T-helper 2 cell treated with Interferon-gamma antibody and Interleukin-4, amounts not matched to agents 100 ng/mL and 5 ng/mL, for 36 hours (primary cell): Measurements from ENCODE around the gene PIN1. TPM values are rescaled to one million over a fixed set of nuclear protein-coding genes. Genes with fewer than 3 reads are reported as not detected.

ENCODE experiments used
- intact Hi-C: fragments of 100-400 bp; cut with micrococcal nuclease; formaldehyde crosslinking; loops from one replicate; pipeline ENCODE4 v1.15.1; 2023
- total RNA-seq: library from RNA; stranded (reverse); gene quantifications from 2 replicates; pipeline ENCODE4 v1.2.3, GENCODE V29; 2022

PIN1 gene
- total RNA-seq, 1 donor from 2014 or later: 91.0 TPM

DNA sequence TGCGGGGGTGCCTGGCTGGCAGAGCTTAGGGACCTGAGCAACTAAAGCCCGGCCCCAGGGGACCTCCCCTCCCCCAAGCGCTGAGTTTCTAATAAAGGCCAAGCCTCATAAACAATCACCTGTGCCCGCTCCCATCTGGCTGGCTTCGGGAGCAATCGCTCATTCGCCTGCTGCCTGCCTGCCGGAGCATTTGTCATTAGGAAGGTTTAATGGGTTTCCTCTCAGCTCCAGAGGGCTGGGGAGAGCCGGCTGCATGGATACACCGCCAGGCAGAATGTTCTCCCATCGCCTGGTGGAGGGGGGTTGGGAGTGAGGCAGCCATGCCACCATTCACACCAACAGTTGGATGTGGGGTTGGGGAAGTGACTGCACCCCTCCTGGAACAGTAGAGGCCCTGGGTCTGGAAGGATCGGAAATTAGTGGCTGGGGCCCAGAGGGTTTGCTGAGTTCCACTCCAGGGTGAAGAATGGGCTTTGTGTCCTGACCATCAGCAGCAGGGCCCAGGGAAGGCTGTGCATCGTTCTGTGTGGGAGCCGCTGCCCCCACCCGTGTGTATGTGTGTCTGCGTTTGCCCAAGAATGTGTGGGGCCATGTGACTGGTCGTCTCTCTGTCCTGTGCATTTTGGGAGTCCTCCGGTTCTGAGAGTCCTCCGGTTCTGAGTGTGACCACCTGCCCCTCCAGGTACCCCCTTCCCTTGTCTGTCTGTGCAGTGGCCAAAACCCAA, 15.3 kb downstream of the PIN1 start:
- intact Hi-C loops: no loop called here

DNA sequence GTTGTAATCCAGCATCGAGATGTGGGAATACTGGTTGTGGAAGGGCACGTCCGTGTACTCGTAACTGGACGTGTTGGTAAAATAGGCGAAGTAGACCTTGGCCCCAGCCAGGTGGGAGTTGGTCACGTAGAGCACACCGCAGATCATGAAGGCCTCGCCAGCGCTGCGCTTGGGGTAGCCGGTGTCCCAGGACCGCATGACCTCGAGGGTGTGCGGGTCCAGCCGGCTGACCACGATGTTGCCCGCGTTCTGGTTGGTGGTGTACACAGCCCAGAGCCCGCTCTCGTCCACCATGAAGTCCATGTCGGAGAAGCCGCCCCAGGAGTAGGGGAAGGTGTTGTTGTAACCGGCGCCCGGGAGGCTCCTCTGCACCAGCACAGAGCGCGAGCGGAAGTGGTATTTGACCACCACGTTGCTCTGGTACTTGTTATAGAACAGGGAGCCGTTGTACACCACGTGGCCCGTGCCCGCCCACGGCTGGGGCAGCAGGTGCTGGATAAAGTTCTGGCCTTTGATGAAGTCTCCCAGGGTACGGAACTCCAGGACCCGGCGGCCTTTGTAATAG, 19.2 kb downstream of the PIN1 start:
- intact Hi-C loops: no loop called here

DNA sequence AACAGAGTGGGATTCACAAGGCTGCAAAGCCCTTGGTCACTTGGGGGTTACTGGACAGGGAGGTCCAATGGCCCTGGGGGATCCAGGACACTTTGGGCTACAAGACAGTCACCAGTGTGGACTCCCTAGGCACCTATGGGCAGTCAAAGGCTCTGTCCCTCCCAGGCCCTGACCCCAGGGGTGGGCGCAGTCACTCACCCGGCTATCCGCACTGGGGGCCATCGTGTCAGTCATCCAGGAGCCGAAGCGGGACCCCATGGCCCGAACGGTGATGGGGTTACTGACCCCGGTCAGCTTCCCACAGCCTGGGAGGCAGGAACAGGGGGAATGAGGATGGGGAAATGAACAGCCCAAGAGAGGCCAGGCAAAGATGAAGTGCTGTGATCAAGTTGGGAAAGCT, 21.5 kb downstream of the PIN1 start:
- intact Hi-C loops: no loop called here

DNA sequence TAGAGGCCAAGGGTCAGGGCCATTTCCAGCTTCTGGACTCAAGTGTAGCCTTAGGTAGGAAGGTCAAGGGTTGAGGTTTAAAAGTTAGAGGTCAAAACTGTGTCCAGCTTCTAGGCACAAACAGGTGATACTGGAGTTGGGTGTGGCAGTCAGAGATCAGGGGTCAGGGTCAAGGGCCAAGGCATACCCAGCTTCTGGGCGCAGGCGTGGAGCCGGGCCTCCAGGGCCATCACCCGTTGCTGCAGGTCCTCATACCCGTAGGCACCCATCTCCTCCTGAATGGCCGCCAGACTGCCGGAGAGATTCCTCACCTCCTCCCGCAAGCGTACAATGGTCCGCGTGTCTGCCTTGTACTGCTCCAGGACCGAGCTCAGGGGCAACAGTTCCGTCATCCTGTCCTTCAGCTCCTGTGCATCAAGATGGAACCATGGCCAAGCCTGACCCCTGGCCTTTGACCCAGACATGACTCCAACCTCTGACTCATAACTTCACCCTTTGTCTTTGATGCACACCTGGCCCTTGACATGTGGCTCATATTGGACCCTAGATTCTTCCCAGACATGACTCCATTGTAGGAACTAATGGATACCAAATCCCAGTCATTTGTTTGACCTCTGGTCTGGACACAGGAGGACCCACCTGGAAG, 22.1 kb downstream of the PIN1 start:
- intact Hi-C loops: no loop called here

DNA sequence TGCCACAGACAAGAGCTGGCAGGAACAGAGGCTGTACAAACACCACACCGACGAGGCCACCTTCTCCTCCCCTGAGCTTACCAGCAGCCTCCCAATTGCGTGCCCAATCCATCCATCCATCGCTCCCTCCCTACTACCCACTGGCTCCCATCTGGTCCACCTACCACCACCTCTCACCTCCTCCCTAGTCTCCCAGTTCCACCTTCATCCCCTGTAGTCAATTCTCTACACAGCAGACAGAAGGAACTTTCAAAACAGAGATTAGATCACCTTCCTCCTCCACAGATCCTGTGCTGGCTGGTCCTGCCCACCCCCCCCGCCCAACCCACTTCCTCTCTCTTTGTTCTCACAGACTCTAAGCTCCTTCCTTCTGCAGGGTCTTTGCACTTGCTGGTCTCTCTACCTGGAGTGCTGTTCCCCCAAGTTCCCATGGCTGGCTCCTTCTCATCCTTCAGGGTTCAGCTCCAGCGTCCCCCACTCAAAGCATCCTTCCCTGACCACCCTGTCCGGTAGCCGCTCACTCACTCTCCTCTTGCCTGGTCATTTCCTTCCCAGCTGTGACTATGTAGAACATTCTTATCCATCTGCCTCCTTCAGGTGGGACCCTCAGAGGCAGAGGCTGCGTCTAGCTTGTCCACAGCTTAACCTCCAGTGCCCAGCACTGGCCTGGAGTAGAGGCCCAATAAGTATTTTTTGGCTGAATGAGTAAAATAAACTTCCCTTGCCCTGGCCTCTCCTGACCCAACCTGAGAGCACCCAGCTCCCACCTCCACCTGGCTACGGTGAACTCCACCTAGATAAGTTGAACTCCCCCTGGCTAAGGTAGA, 23.0 kb downstream of the PIN1 start:
- intact Hi-C loops: loop anchor here (2.0 kb wide), 1 partner anchor 57 kb away; no protein-coding TSS in a partner anchor

DNA sequence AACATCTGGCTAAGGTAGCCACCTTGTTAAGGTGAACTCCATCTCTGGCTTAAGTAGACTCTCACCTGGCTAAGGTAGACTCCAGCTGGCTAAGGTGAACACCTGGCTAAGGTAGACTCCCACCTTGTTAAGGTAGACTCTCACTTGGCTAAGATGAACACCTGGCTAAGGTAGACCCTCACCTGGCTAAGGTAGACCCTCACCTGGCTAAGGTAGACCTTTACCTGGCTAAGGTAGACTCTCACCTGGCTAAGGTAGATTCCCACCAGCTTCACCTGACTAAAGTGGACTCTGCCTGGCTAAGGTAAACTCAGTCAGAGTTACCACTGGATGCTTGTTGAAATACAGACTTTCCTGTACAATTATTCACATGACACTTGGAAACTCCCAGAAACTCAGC, 23.6 kb downstream of the PIN1 start:
- intact Hi-C loops: loop anchor here (2.0 kb wide), 1 partner anchor 56 kb away; no protein-coding TSS in a partner anchor

DNA sequence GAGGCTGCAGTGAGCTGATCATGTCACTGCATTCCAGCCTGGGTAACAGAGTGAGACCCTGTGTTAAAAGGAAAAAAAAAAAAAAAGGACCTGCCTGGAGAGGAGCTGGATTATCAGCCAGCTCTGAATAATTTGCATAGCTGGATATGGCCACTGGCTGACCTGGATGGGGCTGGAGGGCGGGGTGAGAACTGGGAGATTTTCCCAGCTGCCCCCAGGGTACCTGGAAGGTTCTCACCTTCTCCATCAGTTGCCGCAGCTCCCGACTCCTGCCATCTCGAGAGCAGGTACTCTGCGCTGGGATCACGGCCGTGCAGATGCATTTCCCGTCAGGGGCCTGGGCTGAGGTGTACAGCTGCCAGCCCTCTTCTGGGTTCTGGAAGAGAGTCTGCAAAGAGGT, 25.3 kb downstream of the PIN1 start:
- intact Hi-C loops: no loop called here

DNA sequence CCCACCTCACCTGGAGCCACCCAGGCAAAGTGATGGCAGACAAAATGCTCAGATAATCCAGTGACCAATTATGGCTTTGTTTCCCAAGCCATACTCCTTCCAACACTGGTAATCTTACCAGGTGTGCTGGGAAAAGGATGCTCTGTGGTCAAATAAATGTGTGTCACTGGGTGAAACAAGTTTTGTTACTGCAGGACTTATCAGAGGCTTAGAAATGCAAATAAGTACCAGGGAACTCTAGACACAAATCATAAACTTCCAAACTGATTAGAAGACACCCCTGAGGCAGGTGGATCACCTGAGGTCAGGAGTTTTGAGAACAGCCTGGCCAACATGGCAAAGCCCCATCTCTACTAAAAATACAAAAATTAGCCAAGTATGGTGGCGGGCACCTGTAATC, 26.4 kb downstream of the PIN1 start:
- intact Hi-C loops: no loop called here

DNA sequence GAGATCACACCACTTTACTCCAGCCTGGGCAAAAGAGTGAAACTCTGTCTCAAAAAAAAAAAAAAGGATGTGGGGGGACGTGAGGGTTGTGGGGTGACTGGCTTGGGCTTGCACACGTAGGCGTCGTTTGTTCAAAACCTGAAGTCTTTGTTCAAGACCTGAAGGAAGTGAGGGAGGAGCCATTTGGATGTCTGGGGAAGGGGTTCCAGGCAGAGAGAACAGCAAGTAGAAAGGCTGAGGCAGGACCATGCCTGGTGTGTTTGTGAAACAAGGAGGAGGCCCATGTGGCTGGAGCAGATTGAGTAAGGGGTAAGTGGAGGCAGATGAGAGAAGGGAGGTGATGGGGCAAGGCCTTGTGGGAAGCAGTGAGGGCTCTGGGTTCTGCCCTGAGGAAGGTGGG, 27.8 kb downstream of the PIN1 start:
- intact Hi-C loops: no loop called here

DNA sequence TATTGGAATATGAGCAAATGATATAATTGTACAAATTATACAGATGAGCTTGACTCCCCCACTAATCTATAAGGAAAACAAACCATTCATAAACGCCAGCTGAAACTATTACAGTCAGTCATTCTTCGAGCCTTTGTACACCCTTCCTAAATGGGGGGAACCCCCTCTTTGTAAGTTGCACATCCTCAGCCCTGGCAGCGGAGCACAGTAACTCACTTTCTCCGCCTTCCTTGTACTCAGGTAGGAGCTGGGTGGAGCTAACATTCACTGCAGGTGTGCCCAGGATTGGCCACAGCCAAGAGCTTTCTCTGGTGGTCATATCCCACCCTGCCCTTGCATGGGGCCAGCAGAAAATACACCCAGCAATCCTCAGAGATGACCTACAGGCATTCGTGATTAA, 28.6 kb downstream of the PIN1 start:
- intact Hi-C loops: no loop called here

DNA sequence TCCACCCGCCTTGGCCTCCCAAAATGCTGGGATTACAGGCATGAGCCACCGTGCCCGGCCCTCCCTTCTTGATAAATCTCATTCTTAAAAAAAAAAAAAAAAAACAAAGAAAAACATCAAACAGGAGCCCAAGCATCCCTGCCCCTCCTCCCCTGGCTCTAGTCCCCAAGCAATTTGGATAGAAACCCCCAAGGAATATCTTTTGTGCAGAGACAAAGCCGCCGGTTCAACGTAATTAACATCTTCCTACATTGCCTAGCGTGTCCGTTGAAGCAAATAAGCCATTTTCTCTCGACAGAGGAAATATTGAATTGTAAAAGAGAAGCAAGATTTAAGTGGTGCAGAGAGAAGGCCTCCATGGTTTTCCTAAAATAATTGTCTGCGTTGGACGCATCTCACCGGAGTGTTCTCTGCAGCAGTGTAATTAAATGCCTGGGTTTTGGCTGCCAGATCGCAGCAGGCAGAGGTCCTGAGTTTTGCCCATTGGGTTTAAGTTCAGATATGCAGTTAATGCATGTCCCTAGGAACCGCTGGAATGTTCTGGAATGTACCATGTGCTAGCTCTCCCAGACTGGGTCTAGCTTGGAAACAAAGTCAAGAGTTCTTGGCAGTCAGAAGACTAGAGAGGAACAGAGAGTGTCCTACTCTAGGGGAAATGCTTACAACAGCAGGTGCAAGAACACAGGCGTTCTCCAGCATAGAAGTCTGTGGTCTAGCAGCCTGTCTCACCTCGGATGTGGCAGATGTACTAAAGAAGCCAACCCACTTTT, 30.8 kb downstream of the PIN1 start:
- intact Hi-C loops: no loop called here

DNA sequence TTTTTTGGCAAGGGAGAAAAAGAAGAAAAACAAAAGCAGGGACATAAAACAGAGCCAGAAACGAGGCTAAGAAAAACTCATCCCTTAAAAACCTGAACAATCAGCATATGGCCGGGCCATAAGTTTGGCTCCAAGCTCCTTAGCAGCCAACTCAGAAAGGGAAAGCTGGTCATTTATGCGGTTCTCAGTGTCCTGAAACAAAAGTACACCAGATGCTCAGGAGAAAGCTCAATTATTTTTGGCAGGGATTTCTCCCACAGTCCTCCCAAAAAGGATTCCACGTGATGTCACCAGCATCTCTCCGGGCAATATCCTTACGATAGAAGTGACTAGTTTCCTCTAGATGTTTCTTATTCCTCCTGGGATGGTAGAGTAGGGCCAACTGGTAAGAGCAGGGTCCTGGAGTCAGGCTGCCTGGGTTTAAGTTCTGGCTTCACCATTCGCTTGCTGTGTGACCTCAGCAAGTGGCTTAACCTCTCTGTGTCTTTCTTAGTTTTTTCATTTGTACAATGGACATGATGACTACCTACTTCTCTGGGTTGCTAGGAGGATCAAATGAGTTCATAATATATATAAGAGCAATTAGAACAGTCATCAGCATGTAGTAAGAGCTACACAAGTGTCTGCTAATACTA, 34.0 kb downstream of the PIN1 start:
- intact Hi-C loops: no loop called here

DNA sequence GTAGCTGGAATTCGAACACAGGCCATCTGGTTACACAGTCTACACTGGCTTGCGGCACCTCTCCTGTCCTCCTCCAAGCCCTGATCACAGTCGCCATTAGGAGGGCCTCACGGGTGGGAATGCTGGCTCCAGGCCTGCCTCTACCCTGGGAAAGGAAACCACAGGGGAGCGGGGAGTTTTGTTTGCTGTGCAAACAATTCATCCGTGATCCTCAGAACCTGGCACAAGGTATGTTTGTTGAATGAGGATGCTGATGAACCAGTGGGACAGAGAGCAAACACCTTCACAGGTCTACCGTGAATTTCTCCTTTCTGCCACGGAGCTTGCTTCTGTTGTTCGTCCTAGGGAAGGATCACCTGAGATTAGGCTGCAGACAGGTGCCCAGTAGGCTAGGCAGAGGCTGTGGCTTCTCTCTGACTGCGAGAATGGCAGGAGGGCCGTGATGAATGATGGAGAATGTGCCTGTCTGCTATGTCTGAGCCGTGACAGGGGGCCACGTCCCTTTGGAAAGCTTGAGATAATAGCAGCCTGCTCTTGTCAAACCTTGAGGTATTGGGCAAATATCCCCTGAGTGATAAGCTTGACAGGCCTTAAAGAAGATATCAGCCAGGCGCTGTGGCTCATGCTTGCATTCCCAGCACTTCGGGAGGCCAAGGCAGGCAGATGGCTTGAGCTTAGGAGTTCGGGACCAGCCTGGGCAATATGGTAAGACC, 36.7 kb downstream of the PIN1 start:
- intact Hi-C loops: no loop called here

DNA sequence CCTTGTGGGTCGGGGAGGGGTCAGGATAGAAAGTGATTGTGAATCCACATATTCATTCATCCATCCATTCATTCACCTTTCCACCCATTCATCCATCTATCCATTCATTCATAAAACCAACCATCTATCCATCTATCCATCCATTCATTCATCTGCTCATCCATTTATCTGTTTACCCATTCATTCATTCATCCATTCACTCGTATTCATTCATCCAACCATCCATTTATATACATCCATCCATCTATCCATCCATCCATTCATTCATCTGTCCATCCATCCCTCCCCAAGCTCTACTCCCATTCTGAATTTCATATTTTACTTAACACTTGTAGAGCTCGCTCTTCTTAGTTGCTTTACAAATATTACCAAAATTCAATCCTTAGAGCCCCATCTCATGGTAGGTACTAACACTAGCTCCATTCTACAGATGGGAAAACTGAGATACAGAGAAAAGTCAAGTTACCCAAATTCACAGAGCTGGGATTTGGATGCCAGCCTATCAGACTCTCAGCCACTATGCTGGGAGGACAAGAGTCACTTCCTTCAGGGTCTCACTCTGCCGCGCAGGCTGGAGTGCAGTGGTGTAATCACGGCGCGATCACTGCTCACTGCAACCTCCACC, 37.6 kb downstream of the PIN1 start:
- intact Hi-C loops: no loop called here

DNA sequence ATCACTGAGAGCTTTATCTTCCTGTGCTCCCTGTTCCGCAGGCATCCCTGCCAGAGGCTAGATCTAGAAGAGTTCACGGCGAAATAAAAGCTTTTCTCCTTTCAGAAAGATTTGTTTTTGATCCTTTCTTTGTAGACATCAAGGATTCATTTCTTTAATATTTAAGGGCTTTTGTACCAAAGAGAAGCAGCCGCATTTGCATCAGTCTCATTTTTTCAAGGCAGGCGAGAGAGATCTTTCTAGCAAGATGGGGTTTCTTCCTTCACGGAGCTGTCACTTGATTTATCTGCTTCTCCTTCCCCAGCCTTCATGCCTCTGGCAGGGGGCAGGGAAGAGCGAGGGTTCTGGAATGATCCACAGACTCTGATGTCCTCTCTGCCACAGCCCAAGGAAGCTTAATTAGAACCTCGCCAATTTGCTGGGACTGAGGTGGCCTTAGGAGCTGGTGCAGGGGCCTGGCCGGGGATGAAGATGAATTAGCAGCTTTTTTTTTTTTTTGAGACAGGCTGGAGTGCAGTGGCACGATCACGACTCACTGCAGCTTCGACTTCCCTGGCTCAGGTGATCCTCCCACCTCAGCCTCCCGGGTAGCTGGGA, 40.0 kb downstream of the PIN1 start:
- intact Hi-C loops: no loop called here

DNA sequence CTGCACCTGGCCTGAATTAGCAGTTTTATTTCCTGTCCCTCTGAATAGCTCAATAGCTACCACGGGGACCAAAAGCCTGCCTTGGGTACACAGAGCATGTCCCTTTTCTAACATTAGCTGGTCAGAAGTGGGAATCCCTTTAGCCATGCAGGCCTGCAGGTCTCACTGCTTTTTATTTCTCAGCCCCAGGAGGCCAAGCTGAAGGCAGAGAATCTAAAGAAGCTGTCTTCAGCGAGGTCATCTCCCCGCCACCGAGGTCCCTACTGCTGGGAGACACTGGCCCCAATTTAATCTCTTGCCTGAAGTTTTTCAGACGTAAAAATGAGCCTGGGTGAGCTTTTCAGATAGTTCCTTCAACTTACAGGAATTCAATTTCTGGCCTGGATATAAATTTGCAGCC, 40.7 kb downstream of the PIN1 start:
- intact Hi-C loops: no loop called here

DNA sequence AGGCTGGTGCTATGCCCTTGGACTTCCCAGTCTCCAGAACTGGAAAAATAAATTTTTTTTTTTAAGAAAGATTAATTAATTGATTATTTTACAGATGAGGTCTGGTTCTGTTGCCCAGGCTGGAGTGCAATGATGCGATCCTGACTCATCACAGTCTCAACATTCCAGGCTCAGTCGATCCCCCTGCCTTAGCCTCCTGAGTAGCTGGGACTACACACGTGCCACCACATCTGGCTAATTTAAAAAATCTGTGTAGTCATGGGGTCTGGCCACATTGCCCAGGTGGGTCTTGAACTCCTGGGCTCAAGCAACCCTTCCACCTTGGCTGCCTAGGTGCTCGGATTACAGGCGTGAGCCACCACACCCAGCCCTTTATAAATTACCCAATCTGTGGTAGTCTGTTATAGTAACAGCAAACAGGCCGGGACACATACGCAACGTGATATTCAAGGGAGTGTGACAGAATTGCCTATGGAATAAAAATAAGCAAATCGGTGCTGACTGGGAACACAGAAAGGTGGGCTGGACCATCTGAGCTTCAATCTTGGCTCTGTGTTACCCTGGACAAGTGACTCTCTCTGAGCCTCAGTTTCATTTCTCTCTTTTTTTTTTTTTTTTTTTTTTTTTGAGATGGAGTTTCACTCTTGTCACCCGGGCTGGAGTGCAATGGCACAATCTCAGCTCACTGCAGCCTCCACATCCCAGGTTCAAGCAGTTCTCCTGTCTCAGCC, 42.8 kb downstream of the PIN1 start:
- intact Hi-C loops: no loop called here

DNA sequence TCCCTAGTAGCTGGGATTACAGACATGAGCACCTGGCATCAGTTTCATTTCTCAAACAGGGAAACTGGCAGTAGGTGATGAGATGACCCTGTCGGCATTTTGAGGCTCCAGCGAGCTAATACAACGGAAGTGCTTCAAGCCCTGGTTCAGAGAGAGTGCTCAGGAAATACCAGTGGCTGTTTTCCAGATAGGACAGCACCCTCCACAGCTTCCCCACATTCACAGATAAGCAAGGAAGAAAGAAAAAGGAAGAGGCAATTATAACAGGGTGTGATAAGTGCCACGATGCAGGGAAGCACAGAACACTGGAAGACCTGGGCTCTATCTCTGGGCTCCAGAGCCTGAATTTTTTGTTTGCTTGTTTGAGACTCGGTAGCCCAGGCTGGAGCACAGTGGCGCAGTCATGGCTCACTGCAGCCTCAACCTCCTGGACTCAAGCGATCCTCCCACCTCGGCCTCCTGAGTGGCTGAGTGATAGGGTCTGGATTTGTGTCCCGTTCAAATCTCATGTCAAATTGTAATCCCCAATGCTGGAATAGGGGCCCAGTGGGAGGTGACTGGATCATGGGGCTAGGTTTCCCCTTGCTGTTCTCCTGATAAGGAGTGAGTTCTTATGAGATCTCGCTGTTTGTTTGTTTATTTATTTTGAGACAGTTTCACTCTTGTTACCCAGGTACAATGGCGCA, 43.5 kb downstream of the PIN1 start:
- intact Hi-C loops: no loop called here
